Measurements from ENCODE around the gene CYP39A1. TPM values are rescaled to one million over a fixed set of nuclear protein-coding genes. Genes with fewer than 3 reads are reported as not detected.

CYP39A1 gene
- total and polyA plus RNA-seq, 2 donors (not counting 1 experiment from before 2014, with no cell fraction given), result 0.49 to 3.8 TPM

DNA sequence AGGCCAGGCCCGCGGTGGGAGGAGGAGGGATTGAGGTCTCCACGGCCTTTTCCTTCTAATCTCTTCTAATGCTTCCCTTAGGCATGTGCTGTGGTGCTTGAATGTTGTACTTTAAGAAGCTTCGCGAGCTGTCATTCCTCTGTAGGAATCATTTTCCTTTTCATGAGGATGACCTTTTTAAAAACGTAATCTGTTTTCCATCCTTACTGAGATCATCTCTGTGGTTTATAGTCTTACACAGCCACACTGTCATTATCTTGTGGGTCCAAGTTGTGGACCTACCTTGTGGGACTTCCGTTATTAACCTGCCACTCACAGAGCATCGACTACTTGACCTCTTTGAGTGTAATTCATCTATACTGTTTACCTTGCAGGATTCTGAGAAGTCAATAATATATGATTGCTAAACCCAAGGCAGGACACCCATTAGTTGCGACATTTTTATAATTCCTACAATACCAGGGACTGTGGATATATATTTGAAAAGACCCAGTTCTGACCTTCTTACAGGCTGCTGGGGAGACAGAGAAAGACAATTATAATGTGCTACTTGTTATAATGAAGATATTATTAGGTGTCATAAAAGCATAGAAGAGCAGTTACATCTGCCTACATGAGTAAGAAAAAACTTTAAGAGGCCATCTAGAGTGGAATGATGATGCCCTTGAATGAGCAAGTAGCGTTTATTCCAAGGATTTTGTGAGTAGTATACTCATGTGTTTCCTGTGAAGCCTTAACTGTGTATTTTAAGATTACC lies 999 bp upstream of the CYP39A1 start:
- no peak for DNase-seq (ENCODE audit: low read depth in 2 of 2)
- no peaks in the 10 kb centered on the region for H3K36me3 ChIP-seq (ENCODE audit: control insufficient read depth, insufficient read depth, low read length)
- H3K9me3 ChIP-seq (ENCODE audit: control insufficient read depth, insufficient read depth, low read depth, low read length), result no peaks in the 10 kb centered on the region
- H3K4me3 ChIP-seq (replicated peaks in 1 of 4; ENCODE audit: control extremely low read depth in 1 of 4, insufficient read depth in 1 of 4, low read depth in 3 of 4, low read length in 4 of 4), result peak overlapping the region; percentile 87 to 96 (median 90)
- no peaks in the 10 kb centered on the region for H3K4me1 ChIP-seq (ENCODE audit: control insufficient read depth, extremely low read depth, insufficient read depth, low read length)
- no peaks in the 10 kb centered on the region for H3K27me3 ChIP-seq (ENCODE audit: control insufficient read depth, insufficient read depth, low read length)
- peak overlapping the region; percentile 97 for H2AFZ ChIP-seq (ENCODE audit: low read length)
- H3K4me2 ChIP-seq (ENCODE audit: extremely low read depth, insufficient read depth, low read length), result peak overlapping the region; percentile 89
- peak overlapping the region; percentile 22 for H3K27ac ChIP-seq (ENCODE audit: insufficient read depth, low read length)
- H3K79me2 ChIP-seq (ENCODE audit: control insufficient read depth, insufficient read depth, low read length), result no peaks in the 10 kb centered on the region
- peak overlapping the region; percentile 48 for H3K9ac ChIP-seq (ENCODE audit: insufficient read depth, low read length)
- no peaks in the 10 kb centered on the region for H4K20me1 ChIP-seq (ENCODE audit: control insufficient read depth, extremely low read depth, insufficient read depth, low read length)
- TF ChIP-seq, protein P1, sequence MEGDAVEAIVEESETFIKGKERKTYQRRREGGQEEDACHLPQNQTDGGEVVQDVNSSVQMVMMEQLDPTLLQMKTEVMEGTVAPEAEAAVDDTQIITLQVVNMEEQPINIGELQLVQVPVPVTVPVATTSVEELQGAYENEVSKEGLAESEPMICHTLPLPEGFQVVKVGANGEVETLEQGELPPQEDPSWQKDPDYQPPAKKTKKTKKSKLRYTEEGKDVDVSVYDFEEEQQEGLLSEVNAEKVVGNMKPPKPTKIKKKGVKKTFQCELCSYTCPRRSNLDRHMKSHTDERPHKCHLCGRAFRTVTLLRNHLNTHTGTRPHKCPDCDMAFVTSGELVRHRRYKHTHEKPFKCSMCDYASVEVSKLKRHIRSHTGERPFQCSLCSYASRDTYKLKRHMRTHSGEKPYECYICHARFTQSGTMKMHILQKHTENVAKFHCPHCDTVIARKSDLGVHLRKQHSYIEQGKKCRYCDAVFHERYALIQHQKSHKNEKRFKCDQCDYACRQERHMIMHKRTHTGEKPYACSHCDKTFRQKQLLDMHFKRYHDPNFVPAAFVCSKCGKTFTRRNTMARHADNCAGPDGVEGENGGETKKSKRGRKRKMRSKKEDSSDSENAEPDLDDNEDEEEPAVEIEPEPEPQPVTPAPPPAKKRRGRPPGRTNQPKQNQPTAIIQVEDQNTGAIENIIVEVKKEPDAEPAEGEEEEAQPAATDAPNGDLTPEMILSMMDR (conservative IDR thresholded peaks at IDR 0.05 in 1 of 2, IDR thresholded peaks at IDR 0.05 in 1 of 2; ENCODE audit: low read depth in 1 of 2, low read length in 2 of 2), result no peak
- no peak for TF ChIP-seq EZH2 (IDR thresholded peaks at IDR 0.05; ENCODE audit: low read length, missing control alignments)

DNA sequence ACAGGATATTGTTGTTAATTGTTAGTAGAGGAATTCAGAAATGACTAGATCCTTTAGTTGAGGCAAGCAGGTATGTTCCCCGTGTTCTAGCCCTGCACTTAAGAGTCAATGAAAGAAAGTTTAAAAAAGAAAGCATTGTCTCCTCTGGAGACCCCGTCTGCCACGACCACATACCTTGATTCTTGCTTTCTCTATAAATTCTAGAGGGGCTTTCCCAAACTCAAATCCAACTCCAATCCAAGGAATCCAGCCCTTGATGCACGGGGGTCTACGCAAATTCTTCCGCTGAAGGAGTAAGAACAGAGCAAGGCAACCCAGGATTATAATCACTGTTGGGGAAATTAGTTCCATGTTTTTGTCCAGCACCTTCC lies 401 bp downstream of the CYP39A1 start:
- Histone ChIP-seq H3K36me3 (ENCODE audit: control insufficient read depth, insufficient read depth, low read length) (no peaks in the 10 kb centered on the region), H3K4me3 (replicated peaks in 1 of 4; ENCODE audit: control extremely low read depth in 1 of 4, insufficient read depth in 1 of 4, low read depth in 3 of 4, low read length in 4 of 4) (peak overlapping the region; percentile 87 to 96 (median 90)), H3K4me1 (ENCODE audit: control insufficient read depth, extremely low read depth, insufficient read depth, low read length) (no peaks in the 10 kb centered on the region), H3K27me3 (ENCODE audit: control insufficient read depth, insufficient read depth, low read length) (no peaks in the 10 kb centered on the region), H3K4me2 (ENCODE audit: extremely low read depth, insufficient read depth, low read length) (peak overlapping the region; percentile 98), H3K27ac (ENCODE audit: insufficient read depth, low read length) (no peak overlapping the region), H3K9ac (ENCODE audit: insufficient read depth, low read length) (no peak overlapping the region), H3K9me3 (ENCODE audit: control insufficient read depth, insufficient read depth, low read depth, low read length) (no peaks in the 10 kb centered on the region), H4K20me1 (ENCODE audit: control insufficient read depth, extremely low read depth, insufficient read depth, low read length) (no peaks in the 10 kb centered on the region), H2AFZ (ENCODE audit: low read length) (peak overlapping the region; percentile 97), H3K79me2 (ENCODE audit: control insufficient read depth, insufficient read depth, low read length) (no peaks in the 10 kb centered on the region)
- DNase-seq (ENCODE audit: low read depth in 2 of 2), result no peak
- TF ChIP-seq, protein P1 (conservative IDR thresholded peaks at IDR 0.05 in 1 of 2, IDR thresholded peaks at IDR 0.05 in 1 of 2; ENCODE audit: low read depth in 1 of 2, low read length in 2 of 2), result no peak
- no peak for TF ChIP-seq EZH2 (IDR thresholded peaks at IDR 0.05; ENCODE audit: low read length, missing control alignments)

DNA sequence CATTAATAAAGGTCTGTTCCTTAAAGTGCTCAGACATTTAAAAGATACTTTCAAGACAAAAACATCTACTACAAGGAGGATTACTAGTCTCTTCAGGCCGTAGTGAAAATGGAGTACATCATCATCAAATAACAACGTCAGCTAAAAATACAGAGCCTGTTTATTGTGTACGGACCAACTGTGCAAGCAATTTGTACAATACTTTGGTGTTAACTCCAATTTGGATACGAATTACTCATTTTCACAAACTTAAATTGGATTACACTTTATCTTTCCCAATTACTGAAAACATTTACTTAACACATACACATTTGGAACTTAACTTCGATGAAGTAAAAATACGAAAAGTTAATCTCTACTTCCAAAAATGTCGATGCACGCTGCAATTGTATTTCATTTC lies 802 bp downstream of the CYP39A1 start:
- TF ChIP-seq, protein P1 (conservative IDR thresholded peaks at IDR 0.05 in 1 of 2, IDR thresholded peaks at IDR 0.05 in 1 of 2; ENCODE audit: low read depth in 1 of 2, low read length in 2 of 2), result no peak
- no peak for TF ChIP-seq EZH2 (IDR thresholded peaks at IDR 0.05; ENCODE audit: low read length, missing control alignments)
- Histone ChIP-seq H3K79me2 (ENCODE audit: control insufficient read depth, insufficient read depth, low read length) (no peaks in the 10 kb centered on the region), H3K9me3 (ENCODE audit: control insufficient read depth, insufficient read depth, low read depth, low read length) (no peaks in the 10 kb centered on the region), H3K4me2 (ENCODE audit: extremely low read depth, insufficient read depth, low read length) (peak overlapping the region; percentile 98), H3K4me1 (ENCODE audit: control insufficient read depth, extremely low read depth, insufficient read depth, low read length) (no peaks in the 10 kb centered on the region), H4K20me1 (ENCODE audit: control insufficient read depth, extremely low read depth, insufficient read depth, low read length) (no peaks in the 10 kb centered on the region), H2AFZ (ENCODE audit: low read length) (no peak overlapping the region), H3K27ac (ENCODE audit: insufficient read depth, low read length) (no peak overlapping the region), H3K9ac (ENCODE audit: insufficient read depth, low read length) (no peak overlapping the region), H3K27me3 (ENCODE audit: control insufficient read depth, insufficient read depth, low read length) (no peaks in the 10 kb centered on the region), H3K36me3 (ENCODE audit: control insufficient read depth, insufficient read depth, low read length) (no peaks in the 10 kb centered on the region), H3K4me3 (replicated peaks in 1 of 4; ENCODE audit: control extremely low read depth in 1 of 4, insufficient read depth in 1 of 4, low read depth in 3 of 4, low read length in 4 of 4) (peak overlapping the region; percentile 87 to 96 (median 90))
- no peak for DNase-seq (ENCODE audit: low read depth in 2 of 2)

Measured in fibroblast of lung (primary cell).